ENCODE measurements around the gene EHMT2.
"Not testable (repeated sequence)": the region's sequence is repeated elsewhere in the genome, so short reads cannot be mapped to it uniquely, and the experiment has no call there.

EHMT2 gene

DNA sequence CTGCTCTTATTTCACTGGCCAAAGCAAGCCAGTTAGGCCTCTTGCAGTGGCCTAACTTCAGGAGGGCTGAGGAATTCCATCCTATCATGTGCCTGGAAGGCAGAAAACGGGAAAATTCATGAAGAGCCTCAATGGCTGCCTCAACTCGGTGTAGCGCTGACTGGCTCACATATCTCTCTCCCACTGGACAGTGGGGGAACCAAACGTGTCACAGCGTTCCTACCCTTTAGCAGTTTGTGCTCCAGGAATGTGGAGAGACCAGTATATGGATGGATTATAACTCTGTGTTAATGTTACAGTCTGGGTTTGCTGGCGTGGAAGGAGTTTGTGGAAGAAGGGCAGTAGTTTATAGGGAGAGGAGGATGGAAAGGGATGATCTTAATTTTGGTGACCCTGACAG, 18.3 kb upstream of the EHMT2 start:
- no peak overlapping the region for H3K27ac ChIP-seq (ENCODE audit: insufficient read depth, low read depth, low read length, poor library complexity, severe bottlenecking)
- no peaks in the 10 kb centered on the region for H3K9me3 ChIP-seq (ENCODE audit: control insufficient read depth, low read length)
- no peaks in the 10 kb centered on the region for H3K36me3 ChIP-seq (ENCODE audit: control insufficient read depth, insufficient read depth, low read length)
- no peak overlapping the region for H3K4me3 ChIP-seq (ENCODE audit: insufficient read depth, low read depth, low read length)
- H3K4me1 ChIP-seq (ENCODE audit: control insufficient read depth, insufficient read depth, low read length) = no peaks in the 10 kb centered on the region
- 90% methylated on average over 6 of the region's 6 CpGs for WGBS, 2 experiments
- no peaks in the 10 kb centered on the region for H3K27me3 ChIP-seq (ENCODE audit: control insufficient read depth, insufficient read depth, low read length, poor library complexity, severe bottlenecking)

DNA sequence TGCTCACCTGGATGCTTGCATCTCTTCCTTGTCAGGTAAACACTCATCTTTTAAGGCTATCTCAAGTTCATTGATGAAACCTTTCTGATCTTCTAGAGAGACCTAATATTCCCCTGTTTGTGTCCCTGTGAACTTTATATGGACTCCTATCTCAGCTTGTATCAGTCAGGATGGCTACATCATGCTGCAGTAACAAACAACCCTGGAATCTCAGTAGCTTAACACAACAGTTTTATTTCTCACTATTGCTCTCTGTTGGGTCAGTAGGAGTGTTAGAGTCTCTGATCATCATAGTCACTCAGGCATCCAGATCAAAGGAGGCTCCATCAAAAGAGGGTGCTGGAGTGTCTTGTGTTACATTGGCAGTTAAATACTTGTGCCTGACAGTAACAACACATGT, 17.9 kb upstream of the EHMT2 start:
- no peaks in the 10 kb centered on the region for H3K4me1 ChIP-seq (ENCODE audit: control insufficient read depth, insufficient read depth, low read length)
- H3K36me3 ChIP-seq (ENCODE audit: control insufficient read depth, insufficient read depth, low read length) = no peaks in the 10 kb centered on the region
- H3K9me3 ChIP-seq (ENCODE audit: control insufficient read depth, low read length) = no peaks in the 10 kb centered on the region
- H3K27me3 ChIP-seq (ENCODE audit: control insufficient read depth, insufficient read depth, low read length, poor library complexity, severe bottlenecking) = no peaks in the 10 kb centered on the region
- no peak overlapping the region for H3K27ac ChIP-seq (ENCODE audit: insufficient read depth, low read depth, low read length, poor library complexity, severe bottlenecking)
- no peak overlapping the region for H3K4me3 ChIP-seq (ENCODE audit: insufficient read depth, low read depth, low read length)

DNA sequence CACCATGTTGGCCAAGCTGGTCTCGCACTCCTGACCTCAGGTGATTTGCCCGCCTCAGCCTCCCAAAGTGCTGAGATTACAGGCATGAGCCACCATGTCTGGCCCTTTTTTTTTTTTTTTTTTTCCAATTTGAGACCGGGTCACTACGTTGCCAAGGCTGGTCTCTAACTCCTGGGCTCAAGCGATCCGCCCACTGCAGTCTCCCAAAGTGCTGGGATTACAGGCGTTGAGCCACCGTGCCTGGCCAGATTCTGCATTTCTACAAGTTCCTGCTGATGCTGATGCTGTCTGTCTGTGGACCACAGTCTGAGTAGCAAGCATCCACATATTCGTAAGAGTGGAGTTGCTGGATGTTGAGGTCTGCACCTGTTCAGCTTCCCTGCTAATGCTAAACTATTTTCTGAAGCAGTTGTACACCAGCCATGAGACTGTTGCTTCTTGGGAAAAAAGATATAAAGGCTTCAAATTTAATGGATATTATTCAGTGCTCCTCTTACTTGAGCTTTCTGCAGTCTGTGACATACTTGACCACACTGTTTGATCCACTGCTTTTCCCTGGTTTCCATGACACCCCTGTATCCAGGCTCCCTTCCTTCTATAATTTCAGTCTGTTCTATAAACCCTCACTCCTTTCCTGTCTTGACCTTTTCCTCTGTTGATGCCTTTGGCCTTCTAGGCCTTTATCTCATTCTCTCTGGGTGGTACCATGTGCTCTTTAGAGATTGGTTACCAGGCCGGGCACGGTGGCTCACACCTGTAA, 14.5 kb upstream of the EHMT2 start:
- WGBS, 2 experiments = 69 to 73% methylated on average over 11 of the region's 11 CpGs
- Histone ChIP-seq H3K9me3 (ENCODE audit: control insufficient read depth, low read length) (no peaks in the 10 kb centered on the region), H3K27me3 (ENCODE audit: control insufficient read depth, insufficient read depth, low read length, poor library complexity, severe bottlenecking) (no peaks in the 10 kb centered on the region), H3K4me1 (ENCODE audit: control insufficient read depth, insufficient read depth, low read length) (no peaks in the 10 kb centered on the region), H3K36me3 (ENCODE audit: control insufficient read depth, insufficient read depth, low read length) (no peaks in the 10 kb centered on the region), H3K4me3 (ENCODE audit: insufficient read depth, low read depth, low read length) (no peak overlapping the region), H3K27ac (ENCODE audit: insufficient read depth, low read depth, low read length, poor library complexity, severe bottlenecking) (no peak overlapping the region)

DNA sequence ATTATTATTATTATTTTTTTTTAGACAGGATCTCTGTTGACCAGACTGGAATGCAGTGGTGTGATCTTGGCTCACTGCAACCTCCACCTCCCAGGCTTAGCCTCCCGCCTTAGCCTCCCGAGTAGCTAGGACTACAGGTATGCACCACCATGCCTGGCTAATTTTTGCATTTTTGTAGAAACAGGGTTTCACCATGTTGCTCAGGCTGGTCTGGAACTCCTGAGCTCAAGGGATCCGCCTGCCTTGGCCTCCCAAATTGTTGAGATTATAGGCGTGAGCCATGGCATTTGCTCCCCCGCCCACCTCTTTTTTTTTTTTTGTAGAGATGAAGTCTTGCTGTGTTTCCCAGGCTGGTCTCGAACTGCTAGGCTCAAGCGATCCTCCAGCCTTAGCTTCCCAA, 11.8 kb upstream of the EHMT2 start:
- not testable (repeated sequence) for H3K4me1 ChIP-seq (ENCODE audit: control insufficient read depth, insufficient read depth, low read length)
- 78 to 87% methylated on average over 7 of the region's 7 CpGs for WGBS, 2 experiments

DNA sequence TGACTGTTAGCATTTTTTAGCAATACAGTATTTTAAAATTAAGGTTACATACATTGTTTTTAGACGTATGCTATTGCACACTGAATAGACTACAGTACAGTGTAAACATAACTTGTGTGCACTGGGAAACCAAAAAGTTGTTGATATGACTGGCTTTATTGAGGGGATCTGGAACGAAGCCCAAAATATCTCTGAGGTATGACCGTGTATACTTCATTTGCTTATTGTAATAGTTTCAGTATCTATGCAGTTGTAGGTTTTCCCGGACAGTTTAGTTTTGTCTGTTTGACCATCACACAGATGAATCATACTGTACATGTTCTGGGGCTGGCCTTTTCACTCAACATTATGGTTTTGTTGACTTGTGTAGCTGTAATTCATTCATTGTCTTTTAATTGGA, 11.3 kb upstream of the EHMT2 start:
- Histone ChIP-seq H3K4me1 (ENCODE audit: control insufficient read depth, insufficient read depth, low read length) (no peaks in the 10 kb centered on the region), H3K9me3 (ENCODE audit: control insufficient read depth, low read length) (no peaks in the 10 kb centered on the region), H3K36me3 (ENCODE audit: control insufficient read depth, insufficient read depth, low read length) (no peaks in the 10 kb centered on the region), H3K4me3 (ENCODE audit: insufficient read depth, low read depth, low read length) (no peak overlapping the region), H3K27me3 (ENCODE audit: control insufficient read depth, insufficient read depth, low read length, poor library complexity, severe bottlenecking) (no peaks in the 10 kb centered on the region), H3K27ac (ENCODE audit: insufficient read depth, low read depth, low read length, poor library complexity, severe bottlenecking) (no peak overlapping the region)
- 92 to 93% methylated on average over 4 of the region's 4 CpGs for WGBS, 2 experiments

More for the DNA sequence above, 11.8 kb upstream of the EHMT2 start:
- not testable (repeated sequence) for H3K27me3 ChIP-seq (ENCODE audit: control insufficient read depth, insufficient read depth, low read length, poor library complexity, severe bottlenecking); H3K4me3 ChIP-seq (ENCODE audit: insufficient read depth, low read depth, low read length); H3K9me3 ChIP-seq (ENCODE audit: control insufficient read depth, low read length); H3K36me3 ChIP-seq (ENCODE audit: control insufficient read depth, insufficient read depth, low read length); H3K27ac ChIP-seq (ENCODE audit: insufficient read depth, low read depth, low read length, poor library complexity, severe bottlenecking)

DNA sequence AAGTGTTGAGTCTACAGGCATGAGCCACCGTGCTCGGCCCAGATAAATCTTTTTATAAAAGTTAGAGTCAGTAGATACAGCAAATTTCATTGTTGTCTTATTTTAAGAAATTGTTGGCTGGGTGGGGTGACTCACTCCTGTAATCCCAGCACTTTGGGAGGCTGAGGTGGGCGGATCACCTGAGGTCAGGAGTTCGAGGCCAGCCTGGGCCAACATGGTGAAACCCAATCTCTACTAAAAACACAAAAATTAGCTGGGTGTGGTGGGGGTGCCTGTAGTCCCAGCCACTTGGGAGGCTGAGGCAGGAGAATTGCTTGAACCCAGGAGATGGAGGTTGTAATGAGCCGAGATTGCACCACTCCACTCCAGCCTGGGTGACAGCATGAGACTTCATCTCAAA, 10.8 kb upstream of the EHMT2 start:
- H3K27ac ChIP-seq (ENCODE audit: insufficient read depth, low read depth, low read length, poor library complexity, severe bottlenecking); H3K9me3 ChIP-seq (ENCODE audit: control insufficient read depth, low read length); H3K27me3 ChIP-seq (ENCODE audit: control insufficient read depth, insufficient read depth, low read length, poor library complexity, severe bottlenecking); H3K4me1 ChIP-seq (ENCODE audit: control insufficient read depth, insufficient read depth, low read length); H3K36me3 ChIP-seq (ENCODE audit: control insufficient read depth, insufficient read depth, low read length); H3K4me3 ChIP-seq (ENCODE audit: insufficient read depth, low read depth, low read length): not testable (repeated sequence)
- WGBS, 2 experiments = 95 to 97% methylated on average over 4 to 5 of the region's 5 CpGs

DNA sequence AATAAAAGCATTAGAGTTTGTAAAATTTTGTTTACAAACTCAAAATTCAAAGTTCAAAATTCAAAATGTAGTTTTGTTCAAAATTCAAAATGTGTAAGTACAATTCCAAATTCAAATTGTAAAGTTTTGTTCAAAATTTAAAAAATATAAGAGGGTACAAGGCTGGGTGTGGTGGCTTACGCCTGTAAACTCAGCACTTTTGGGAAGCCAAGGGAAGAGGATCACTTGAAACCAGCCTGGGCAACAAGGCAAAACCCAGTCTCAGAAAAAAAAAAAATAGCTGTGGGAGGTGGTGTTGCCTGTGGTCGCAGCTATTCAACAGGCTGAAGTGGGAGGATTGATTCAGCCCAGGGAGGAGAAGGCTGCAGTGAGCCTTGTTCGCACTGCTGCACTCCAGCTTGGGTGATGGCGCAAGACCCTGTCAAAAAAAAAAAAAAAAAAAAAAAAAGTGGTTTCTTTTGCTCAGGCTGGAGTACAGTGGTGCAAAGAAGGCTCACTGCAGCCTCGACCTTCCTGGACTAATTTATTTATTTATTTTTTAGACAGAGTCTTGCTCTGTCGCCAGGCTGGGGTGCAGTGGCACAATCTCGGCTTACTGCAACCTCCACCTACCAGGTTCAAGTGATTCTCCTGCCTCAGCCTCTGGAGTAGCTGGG, 9.8 kb upstream of the EHMT2 start:
- WGBS, 2 experiments = 79 to 82% methylated on average over 7 of the region's 7 CpGs
- no peaks in the 10 kb centered on the region for H3K36me3 ChIP-seq (ENCODE audit: control insufficient read depth, insufficient read depth, low read length)

DNA sequence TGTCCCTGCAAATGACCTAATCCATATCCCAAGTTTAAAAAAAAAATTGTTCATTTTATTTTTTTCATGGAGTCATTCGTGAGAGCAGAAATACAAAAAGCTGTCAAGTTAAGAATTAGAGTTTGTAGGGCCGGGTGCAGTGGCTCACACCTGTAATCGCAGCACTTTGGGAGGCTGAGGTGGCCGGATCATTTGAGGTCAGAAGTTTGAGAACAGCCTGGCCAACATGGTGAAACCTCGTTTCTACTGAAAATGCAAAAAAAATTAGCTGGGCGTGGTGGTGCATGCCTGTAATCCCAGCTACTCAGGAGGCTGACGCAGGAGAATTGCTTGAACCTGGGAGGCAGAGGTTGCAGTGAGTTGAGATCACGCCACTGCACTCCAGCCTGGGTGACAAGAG, 9.2 kb upstream of the EHMT2 start:
- not testable (repeated sequence) for H3K27me3 ChIP-seq (ENCODE audit: control insufficient read depth, insufficient read depth, low read length, poor library complexity, severe bottlenecking); H3K9me3 ChIP-seq (ENCODE audit: control insufficient read depth, low read length); H3K27ac ChIP-seq (ENCODE audit: insufficient read depth, low read depth, low read length, poor library complexity, severe bottlenecking); H3K4me1 ChIP-seq (ENCODE audit: control insufficient read depth, insufficient read depth, low read length); H3K36me3 ChIP-seq (ENCODE audit: control insufficient read depth, insufficient read depth, low read length); H3K4me3 ChIP-seq (ENCODE audit: insufficient read depth, low read depth, low read length)
- WGBS, 2 experiments = 88 to 89% methylated on average over 7 to 8 of the region's 8 CpGs

More for the DNA sequence above, 9.8 kb upstream of the EHMT2 start:
- Histone ChIP-seq H3K27me3 (ENCODE audit: control insufficient read depth, insufficient read depth, low read length, poor library complexity, severe bottlenecking) (no peaks in the 10 kb centered on the region), H3K4me1 (ENCODE audit: control insufficient read depth, insufficient read depth, low read length) (no peaks in the 10 kb centered on the region), H3K9me3 (ENCODE audit: control insufficient read depth, low read length) (no peaks in the 10 kb centered on the region), H3K27ac (ENCODE audit: insufficient read depth, low read depth, low read length, poor library complexity, severe bottlenecking) (no peak overlapping the region), H3K4me3 (ENCODE audit: insufficient read depth, low read depth, low read length) (no peak overlapping the region)

DNA sequence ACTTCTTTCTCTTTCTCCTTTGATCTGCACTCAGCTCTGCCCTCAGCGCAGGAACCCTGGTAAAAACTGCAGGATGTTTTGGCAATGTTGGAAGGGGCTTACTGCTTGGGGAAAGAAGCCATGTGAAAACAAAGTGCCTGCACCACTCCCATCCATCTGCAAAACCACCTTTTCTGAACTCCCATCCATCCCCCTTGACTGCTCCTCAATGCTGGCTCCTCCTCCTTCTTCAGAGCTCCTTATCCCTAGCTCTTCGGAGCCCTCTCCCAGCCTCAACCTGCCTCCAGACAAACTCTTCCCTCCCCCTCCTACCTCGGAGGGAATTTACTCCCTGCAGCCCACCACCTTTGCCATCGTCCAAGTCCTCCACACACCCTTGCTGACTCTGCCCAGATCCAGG, 8.6 kb upstream of the EHMT2 start:
- Histone ChIP-seq H3K4me1 (ENCODE audit: control insufficient read depth, insufficient read depth, low read length) (peaks cover 1% of the 10 kb centered on the region), H3K9me3 (ENCODE audit: control insufficient read depth, low read length) (no peaks in the 10 kb centered on the region), H3K36me3 (ENCODE audit: control insufficient read depth, insufficient read depth, low read length) (no peaks in the 10 kb centered on the region), H3K4me3 (ENCODE audit: insufficient read depth, low read depth, low read length) (no peak overlapping the region), H3K27me3 (ENCODE audit: control insufficient read depth, insufficient read depth, low read length, poor library complexity, severe bottlenecking) (no peaks in the 10 kb centered on the region), H3K27ac (ENCODE audit: insufficient read depth, low read depth, low read length, poor library complexity, severe bottlenecking) (no peak overlapping the region)
- WGBS, 2 experiments = 16 to 28% methylated on average over 4 of the region's 4 CpGs

DNA sequence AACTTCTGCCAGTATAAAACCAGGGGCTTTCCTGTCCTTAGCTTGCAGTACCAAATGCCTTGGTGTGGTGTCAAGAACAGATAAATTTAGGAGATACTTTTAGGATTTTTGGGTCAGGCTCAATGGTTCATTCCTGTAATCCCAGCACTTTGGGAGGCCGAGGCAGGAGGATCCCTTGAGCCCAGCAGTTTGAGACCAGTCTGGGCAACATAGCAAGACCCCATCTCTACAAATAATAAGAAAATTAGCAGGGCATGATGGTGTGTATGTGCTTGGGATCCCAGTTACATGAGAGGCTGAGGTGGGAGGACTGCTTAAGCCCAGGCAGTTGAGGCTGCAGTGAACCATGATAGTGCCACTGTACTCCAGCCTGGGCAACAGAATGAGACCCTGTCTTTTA, 7.5 kb upstream of the EHMT2 start:
- no peaks in the 10 kb centered on the region for H3K9me3 ChIP-seq (ENCODE audit: control insufficient read depth, low read length)
- H3K27ac ChIP-seq (ENCODE audit: insufficient read depth, low read depth, low read length, poor library complexity, severe bottlenecking) = no peak overlapping the region
- no peaks in the 10 kb centered on the region for H3K27me3 ChIP-seq (ENCODE audit: control insufficient read depth, insufficient read depth, low read length, poor library complexity, severe bottlenecking)
- H3K4me3 ChIP-seq (ENCODE audit: insufficient read depth, low read depth, low read length) = no peak overlapping the region
- WGBS, 2 experiments = 86 to 93% methylated on average over 1 of the region's 1 CpG
- H3K36me3 ChIP-seq (ENCODE audit: control insufficient read depth, insufficient read depth, low read length) = no peaks in the 10 kb centered on the region
- H3K4me1 ChIP-seq (ENCODE audit: control insufficient read depth, insufficient read depth, low read length) = peaks cover 9% of the 10 kb centered on the region
